Measurements from ENCODE around the gene CYP1A1. TPM values are rescaled to one million over a fixed set of nuclear protein-coding genes. Genes with fewer than 3 reads are reported as not detected.

Gene CYP1A1
- total RNA-seq, 1 experiment from 2014 or later, result 3.4 TPM

- DNase-seq, result no peak
- peaks cover 12% of the 10 kb centered on the region for H3K36me3 Mint-ChIP-seq (ENCODE audit: insufficient read depth, unreplicated experiment)
- BruUV-seq (replicated peaks), result no TSS peak
- TF ChIP-seq CTCF (IDR thresholded peaks at IDR 0.05; ENCODE audit: unreplicated experiment), result no peak
- CTCF ChIA-PET, result no interaction called here
- H3K27ac Mint-ChIP-seq (ENCODE audit: unreplicated experiment), result no peak overlapping the region
- intact Hi-C loops (cut with micrococcal nuclease; ENCODE audit: unreplicated experiment), result no loop called here
- peaks cover 41% of the 10 kb centered on the region for H3K4me1 Mint-ChIP-seq (ENCODE audit: low read depth, unreplicated experiment)
- H3K27me3 Mint-ChIP-seq (ENCODE audit: unreplicated experiment), result no peaks in the 10 kb centered on the region
- H3K9me3 Mint-ChIP-seq (ENCODE audit: low read depth, unreplicated experiment), result no peaks in the 10 kb centered on the region
- no peak overlapping the region for H3K4me3 Mint-ChIP-seq (ENCODE audit: low read depth, unreplicated experiment)
Measured at GRCh38 chr15:74727727-74728126, 2.4 kb upstream of the CYP1A1 start.

DNA sequence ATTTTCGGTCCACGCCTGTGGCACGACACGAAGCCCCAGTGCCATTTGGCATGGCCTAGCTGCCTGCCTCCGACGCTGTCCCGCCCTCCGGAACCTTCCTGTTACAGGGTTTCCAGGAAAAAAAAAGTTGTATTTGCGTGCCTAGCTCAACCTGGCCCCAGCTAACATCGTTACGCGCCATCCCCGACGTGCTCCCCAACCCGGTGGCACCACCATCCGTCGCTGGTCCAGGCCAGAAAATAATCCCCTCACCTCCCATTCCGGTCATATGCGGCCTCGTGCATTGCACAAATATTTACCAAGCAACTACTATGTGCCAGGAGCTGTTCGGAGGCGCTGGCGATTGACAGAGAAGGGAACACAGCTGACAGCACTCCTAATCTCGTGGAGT, 1.4 kb upstream of the CYP1A1 start:
- H3K4me1 Mint-ChIP-seq (ENCODE audit: low read depth, unreplicated experiment), result peaks cover 41% of the 10 kb centered on the region
- CTCF ChIA-PET, result interaction anchor here (0.5 kb wide), 1 partner anchor 116 kb away, joined by 5 read pairs; no protein-coding TSS in a partner anchor
- peaks cover 12% of the 10 kb centered on the region for H3K36me3 Mint-ChIP-seq (ENCODE audit: insufficient read depth, unreplicated experiment)
- intact Hi-C loops (cut with micrococcal nuclease; ENCODE audit: unreplicated experiment), result no loop called here
- H3K27me3 Mint-ChIP-seq (ENCODE audit: unreplicated experiment), result no peaks in the 10 kb centered on the region
- H3K27ac Mint-ChIP-seq (ENCODE audit: unreplicated experiment), result no peak overlapping the region
- no peak for DNase-seq
- H3K9me3 Mint-ChIP-seq (ENCODE audit: low read depth, unreplicated experiment), result no peaks in the 10 kb centered on the region
- TF ChIP-seq CTCF (IDR thresholded peaks at IDR 0.05; ENCODE audit: unreplicated experiment), result no peak
- TSS peak; percentile 37 for BruUV-seq (replicated peaks)
- peak overlapping the region; percentile 67 for H3K4me3 Mint-ChIP-seq (ENCODE audit: low read depth, unreplicated experiment)

- H3K27me3 Mint-ChIP-seq (ENCODE audit: unreplicated experiment), result no peaks in the 10 kb centered on the region
- no peak for TF ChIP-seq CTCF (IDR thresholded peaks at IDR 0.05; ENCODE audit: unreplicated experiment)
- no peaks in the 10 kb centered on the region for H3K9me3 Mint-ChIP-seq (ENCODE audit: low read depth, unreplicated experiment)
- intact Hi-C loops (cut with micrococcal nuclease; ENCODE audit: unreplicated experiment), result no loop called here
- H3K4me3 Mint-ChIP-seq (ENCODE audit: low read depth, unreplicated experiment), result peak overlapping the region; percentile 67
- H3K4me1 Mint-ChIP-seq (ENCODE audit: low read depth, unreplicated experiment), result peaks cover 36% of the 10 kb centered on the region
- H3K36me3 Mint-ChIP-seq (ENCODE audit: insufficient read depth, unreplicated experiment), result peaks cover 12% of the 10 kb centered on the region
- DNase-seq, result peak; percentile 62
- BruUV-seq (replicated peaks), result no TSS peak
- CTCF ChIA-PET, result interaction anchor here (0.5 to 1.8 kb wide), 8 partner anchors 17 to 224 kb away, joined by 3 to 8 read pairs (median 4); no protein-coding TSS in a partner anchor
- H3K27ac Mint-ChIP-seq (ENCODE audit: unreplicated experiment), result no peak overlapping the region
Measured at GRCh38 chr15:74725845-74726773, 781 bp upstream of the CYP1A1 start.

DNA sequence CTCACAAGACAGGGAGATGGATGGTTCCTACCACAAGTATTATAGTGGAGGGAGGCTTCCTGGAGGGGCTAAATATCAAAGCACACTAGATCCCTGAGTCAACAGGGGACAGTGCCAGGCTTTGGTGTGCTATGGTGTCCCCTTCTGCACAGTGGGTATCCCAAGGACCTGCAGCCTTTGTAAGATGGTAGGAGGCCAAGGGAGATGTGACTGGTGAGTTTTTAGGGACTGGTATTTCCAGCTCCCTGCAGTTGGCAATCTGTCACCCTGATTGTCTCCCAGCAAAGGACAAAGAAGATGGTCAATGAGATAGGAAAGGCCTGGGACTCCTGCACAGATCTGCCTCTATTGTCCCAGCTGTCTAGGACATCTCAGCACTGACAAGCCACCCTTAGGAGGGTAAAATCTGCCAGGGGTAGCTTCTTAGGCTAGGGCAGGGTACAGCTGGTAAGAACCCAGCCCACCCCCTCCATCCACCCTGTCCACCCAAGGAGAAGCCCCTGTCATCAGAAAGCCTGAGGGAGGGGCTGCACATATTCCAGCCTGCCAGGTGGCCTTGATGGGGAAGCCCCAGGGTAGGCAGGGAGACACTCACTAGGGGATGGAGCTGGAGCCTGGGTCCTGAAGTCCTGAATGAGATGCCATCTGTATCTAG, 631 bp downstream of the CYP1A1 start:
- Mint-ChIP-seq H3K27ac (ENCODE audit: unreplicated experiment) (no peak overlapping the region), H3K4me1 (ENCODE audit: low read depth, unreplicated experiment) (peaks cover 22% of the 10 kb centered on the region), H3K9me3 (ENCODE audit: low read depth, unreplicated experiment) (no peaks in the 10 kb centered on the region), H3K36me3 (ENCODE audit: insufficient read depth, unreplicated experiment) (peaks cover 12% of the 10 kb centered on the region), H3K4me3 (ENCODE audit: low read depth, unreplicated experiment) (peak overlapping the region; percentile 67), H3K27me3 (ENCODE audit: unreplicated experiment) (no peaks in the 10 kb centered on the region)
- TF ChIP-seq CTCF (IDR thresholded peaks at IDR 0.05; ENCODE audit: unreplicated experiment), result no peak
- intact Hi-C loops (cut with micrococcal nuclease; ENCODE audit: unreplicated experiment), result no loop called here
- CTCF ChIA-PET, result interaction anchor here (0.6 to 1.8 kb wide), 7 partner anchors 17 to 730 kb away, joined by 3 to 6 read pairs (median 3); partner anchors contain the start of gene PML
- no peak for DNase-seq
- no TSS peak for BruUV-seq (replicated peaks)
